B cell (primary cell): ENCODE results near the gene MVK. TPM values are rescaled to one million over a fixed set of nuclear protein-coding genes. Genes with fewer than 3 reads are reported as not detected.

ENCODE experiments used
- ATAC-seq: fragments of 200-7000 bp; cut with Tn5 transposase; one replicate; pipeline ENCODE4 v1.10.0; 2021; ENCODE audit warnings: low read depth, mild to moderate bottlenecking, moderate number of reproducible peaks, moderate library complexity
- CTCF ChIA-PET: fragments of 350-600 bp; sonication (Branson Sonifier 250); formaldehyde crosslinking; loops from one replicate; lab custom pipeline; 2021; ENCODE audit warnings: antibody characterized with exemption, inconsistent platforms; lab: Charles Lee
- POLR2A ChIA-PET: fragments of 350-600 bp; sonication (Branson Sonifier 250); formaldehyde crosslinking; loops from one replicate; lab custom pipeline; 2021; ENCODE audit warnings: antibody characterized with exemption; lab: Charles Lee
- DNase-seq: peaks from one replicate; pipeline ENCODE4 v3.0.0; 2013
- H2AFZ ChIP-seq: 2 replicates; pipeline ENCODE4 v1.6.1; 2012; ENCODE audit warnings: mild to moderate bottlenecking, low read depth, low read length; ENCODE audit not compliant: insufficient read depth, poor library complexity, severe bottlenecking
- H3K27ac ChIP-seq, 2 donors: 1 replicate in 1 of 2; 2 replicates in 1 of 2; pipeline ENCODE4 v1.5.1; 2012 to 2013; ENCODE audit warnings: low read length in 2 of 2, mild to moderate bottlenecking in 2 of 2, moderate library complexity in 1 of 2
- H3K27me3 ChIP-seq, 4 experiments: fragments of 200-600 bp in 1 of 4; sonication (generic) in 1 of 4; replicated peaks in 1 of 4; 1 replicate in 2 of 4; 2 replicates in 2 of 4; pipeline versions ENCODE4 v1.6.1 to v1.7.0; 2013 to 2016; ENCODE audit warnings: low read length in 3 of 4, mild to moderate bottlenecking in 2 of 4, mixed read lengths in 1 of 4, moderate library complexity in 1 of 4; ENCODE audit not compliant: insufficient read depth in 4 of 4, control insufficient read depth in 3 of 4; ENCODE audit errors: control extremely low read depth in 1 of 4
- H3K36me3 ChIP-seq, 2 experiments: replicated peaks in 1 of 2; 1 replicate in 1 of 2; 2 replicates in 1 of 2; pipeline versions ENCODE4 v1.6.1 to v1.7.1; 2013; ENCODE audit warnings: low read length in 1 of 2; ENCODE audit not compliant: insufficient read depth in 2 of 2, control insufficient read depth in 1 of 2; ENCODE audit errors: control extremely low read depth in 1 of 2, extremely low read depth in 1 of 2
- H3K4me1 ChIP-seq, 2 donors: fragments of 200-600 bp in 1 of 2; sonication (generic) in 1 of 2; 1 replicate in 1 of 2; 2 replicates in 1 of 2; pipeline versions ENCODE4 v1.5.1 to v1.6.1; 2013 to 2017; ENCODE audit warnings: low read length in 2 of 2; ENCODE audit not compliant: control insufficient read depth in 2 of 2, insufficient read depth in 2 of 2
- H3K4me2 ChIP-seq: replicated peaks from 2 replicates; pipeline ENCODE3; 2012; ENCODE audit warnings: mild to moderate bottlenecking, low read depth, low read length; ENCODE audit not compliant: poor library complexity, severe bottlenecking
- H3K4me3 ChIP-seq, 5 experiments: fragments of 200-600 bp in 1 of 5; sonication (generic) in 1 of 5; 1 replicate in 3 of 5; 2 replicates in 2 of 5; pipeline versions ENCODE4 v1.5.1 to v1.7.0; 2011 to 2016; ENCODE audit warnings: low read length in 4 of 5, mild to moderate bottlenecking in 4 of 5, low read depth in 2 of 5, control low read depth in 1 of 5, moderate library complexity in 1 of 5; ENCODE audit not compliant: insufficient read depth in 1 of 5; ENCODE audit errors: control extremely low read depth in 1 of 5, extremely low read depth in 1 of 5
- H3K79me2 ChIP-seq: fragments of 200-600 bp; sonication (generic); one replicate; pipeline ENCODE4 v1.6.0; 2016; ENCODE audit warnings: low read length; ENCODE audit not compliant: control insufficient read depth, insufficient read depth
- H3K9ac ChIP-seq: fragments of 200-600 bp; sonication (generic); 2 replicates; pipeline ENCODE4 v1.6.1; 2017; ENCODE audit warnings: mild to moderate bottlenecking, low read length, moderate library complexity
- H3K9me3 ChIP-seq, 3 donors: one replicate each; pipeline versions ENCODE4 v1.6.1 to v1.7.1; 2013; ENCODE audit warnings: low read length in 2 of 3; ENCODE audit not compliant: control insufficient read depth in 2 of 3, insufficient read depth in 1 of 3; ENCODE audit errors: control extremely low read depth in 1 of 3
- H4K20me1 ChIP-seq: 2 replicates; pipeline ENCODE4 v1.6.0; 2012; ENCODE audit warnings: mild to moderate bottlenecking, low read length; ENCODE audit not compliant: insufficient read depth, control insufficient read depth, poor library complexity, severe bottlenecking
- H3K27ac Mint-ChIP-seq: one replicate; pipeline ENCODE4 v1.8.0; 2021; ENCODE audit warnings: mixed read lengths
- H3K27me3 Mint-ChIP-seq: one replicate; pipeline ENCODE4 v1.8.0; 2021; ENCODE audit warnings: mixed read lengths
- H3K4me1 Mint-ChIP-seq: one replicate; pipeline ENCODE4 v1.8.0; 2021; ENCODE audit warnings: mixed read lengths
- H3K4me3 Mint-ChIP-seq: one replicate; pipeline ENCODE4 v1.8.0; 2021; ENCODE audit warnings: mixed read lengths
- H3K9me3 Mint-ChIP-seq: one replicate; pipeline ENCODE4 v1.8.0; 2022; ENCODE audit warnings: mixed read lengths; ENCODE audit not compliant: insufficient read depth
- EZH2 ChIP-seq: IDR thresholded peaks from 2 replicates; pipeline ENCODE4 v1.6.1; 2012; ENCODE audit warnings: borderline replicate concordance, low read depth, mild to moderate bottlenecking, moderate library complexity, low read length; ENCODE audit not compliant: insufficient read depth, poor library complexity, severe bottlenecking
- WGBS: methylation state at CpG from one replicate; pipeline ENCODE4 v1.1.5; 2013; ENCODE audit warnings: missing lambda C conversion rate; ENCODE audit not compliant: insufficient coverage; 5-methylcytosine and 5-hydroxymethylcytosine counted together
- intact Hi-C: fragments of 100-400 bp; cut with micrococcal nuclease; formaldehyde crosslinking; loops from one replicate; pipeline ENCODE4 v1.10.0; 2022
- polyA minus RNA-seq: library from RNA; depleted of rRNA, polyadenylated mRNA; stranded (reverse); fragments of >200 nt; gene quantifications from 2 replicates; pipeline ENCODE4 v1.2.3, GENCODE V29; 2012
- polyA plus RNA-seq: library from polyadenylated mRNA; depleted of rRNA; stranded (reverse); fragments of >200 nt; gene quantifications from 2 replicates; pipeline ENCODE4 v1.2.3, GENCODE V29; 2012
- total RNA-seq, 2 donors: library from RNA; stranded (reverse); fragments of 120-200 nt in 1 of 2; gene quantifications; 1 replicate in 1 of 2; 2 replicates in 1 of 2; pipeline versions ENCODE4 v1.2.3 to v1.2.4, GENCODE V29; 2013 to 2022
- TF ChIP-seq, protein P1 (sequence below): fragments of 200-600 bp; IDR thresholded peaks from one replicate; pipeline ENCODE4 v1.8.0; 2022; ENCODE audit warnings: antibody characterized with exemption, mild to moderate bottlenecking

MVK gene
- 12.5 and 15.6 TPM in 2 replicates for total RNA-seq
- total RNA-seq (2013) = 7.7 TPM
- 9.9 and 12.1 TPM in 2 replicates for polyA plus RNA-seq
- 12.6 and 14.3 TPM in 2 replicates for polyA minus RNA-seq

DNA sequence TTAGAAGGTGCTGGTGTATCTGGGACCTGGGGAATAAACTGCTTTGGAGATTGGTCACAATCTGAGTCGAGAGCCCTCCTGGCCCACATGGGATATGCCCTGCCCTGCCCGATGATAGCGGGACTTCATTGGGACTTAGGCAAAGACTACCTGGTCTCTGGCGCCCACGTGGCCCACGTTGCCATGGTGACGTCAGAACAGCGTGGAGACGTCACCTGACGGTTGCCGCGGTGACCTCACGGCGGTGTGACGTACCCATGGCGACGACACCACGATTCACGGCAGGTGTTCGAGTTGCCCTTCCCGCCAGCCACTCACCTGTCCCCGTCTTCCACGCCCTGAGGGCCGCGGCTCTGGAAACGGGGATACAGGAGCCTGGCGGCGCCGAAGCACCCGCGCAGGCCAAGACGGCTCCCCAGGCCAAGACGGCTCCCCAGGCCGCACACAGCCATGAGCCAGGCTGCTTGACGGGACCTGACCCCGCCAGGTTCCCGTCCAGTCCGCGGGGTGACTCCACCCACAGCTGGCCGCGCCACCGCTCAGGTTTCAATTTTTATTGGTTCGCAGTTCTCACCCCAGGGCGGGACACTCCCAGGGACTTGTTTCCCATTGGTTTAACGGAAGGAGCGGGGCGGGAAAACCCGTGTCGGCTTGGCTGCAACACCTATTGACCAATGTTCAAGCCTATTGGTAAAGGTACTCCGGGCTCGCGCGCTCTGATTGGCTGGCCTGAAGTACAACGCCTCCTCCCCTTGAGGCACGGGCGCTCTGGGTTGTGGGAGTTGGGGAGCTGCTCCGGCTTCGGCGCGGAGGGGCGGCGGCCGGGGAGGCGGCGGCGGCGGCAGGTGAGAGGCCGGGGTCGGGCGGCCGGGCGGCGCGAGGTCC is at the start of gene MVK, which contains the start of gene MMAB:
MVK (plus strand) TSS at position 766 of the 885 bp plus-strand sequence. CDS start 1,029 bp downstream, outside the sequence.
MMAB (minus strand) TSS at position 476 of the 885 bp plus-strand sequence; CDS start at position 452, 24 bp downstream.
- ATAC-seq = peak; percentile 96
- WGBS = 1% methylated on average over 73 of the region's 74 CpGs
- peak within 1 kb of the TSS; percentile 85 for H2AFZ ChIP-seq
- peak within 1 kb of the TSS; percentile 80 for H3K4me2 ChIP-seq
- peak within 1 kb of the TSS; percentile 89 to 98 for H3K27ac ChIP-seq
- H3K9me3 ChIP-seq = no peaks in the 10 kb centered on the region
- H4K20me1 ChIP-seq = no peaks in the 10 kb centered on the region
- peaks cover 14 to 23% of the 10 kb centered on the region in 2 donors for H3K4me1 ChIP-seq
- H3K9ac ChIP-seq = peak within 1 kb of the TSS; percentile 88
- Mint-ChIP-seq H3K4me1 (peaks cover 29% of the 10 kb centered on the region), H3K4me3 (peak within 1 kb of the TSS; percentile 96), H3K27me3 (no peaks in the 10 kb centered on the region), H3K9me3 (no peaks in the 10 kb centered on the region), H3K27ac (peak within 1 kb of the TSS; percentile 94)
- peak; percentile 99 for DNase-seq
- TF ChIP-seq, protein P1, sequence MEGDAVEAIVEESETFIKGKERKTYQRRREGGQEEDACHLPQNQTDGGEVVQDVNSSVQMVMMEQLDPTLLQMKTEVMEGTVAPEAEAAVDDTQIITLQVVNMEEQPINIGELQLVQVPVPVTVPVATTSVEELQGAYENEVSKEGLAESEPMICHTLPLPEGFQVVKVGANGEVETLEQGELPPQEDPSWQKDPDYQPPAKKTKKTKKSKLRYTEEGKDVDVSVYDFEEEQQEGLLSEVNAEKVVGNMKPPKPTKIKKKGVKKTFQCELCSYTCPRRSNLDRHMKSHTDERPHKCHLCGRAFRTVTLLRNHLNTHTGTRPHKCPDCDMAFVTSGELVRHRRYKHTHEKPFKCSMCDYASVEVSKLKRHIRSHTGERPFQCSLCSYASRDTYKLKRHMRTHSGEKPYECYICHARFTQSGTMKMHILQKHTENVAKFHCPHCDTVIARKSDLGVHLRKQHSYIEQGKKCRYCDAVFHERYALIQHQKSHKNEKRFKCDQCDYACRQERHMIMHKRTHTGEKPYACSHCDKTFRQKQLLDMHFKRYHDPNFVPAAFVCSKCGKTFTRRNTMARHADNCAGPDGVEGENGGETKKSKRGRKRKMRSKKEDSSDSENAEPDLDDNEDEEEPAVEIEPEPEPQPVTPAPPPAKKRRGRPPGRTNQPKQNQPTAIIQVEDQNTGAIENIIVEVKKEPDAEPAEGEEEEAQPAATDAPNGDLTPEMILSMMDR = no peak
- TF ChIP-seq EZH2 = no peak
- H3K36me3 ChIP-seq = peaks cover 0 to 21% of the 10 kb centered on the region in 2 experiments
- CTCF ChIA-PET = interaction anchor here (0.7 to 2.1 kb wide), 6 partner anchors 8 to 231 kb away, joined by 3 to 7 read pairs (median 4); no protein-coding TSS in a partner anchor
- H3K27me3 ChIP-seq = no peaks in the 10 kb centered on the region
- peak within 1 kb of the TSS; percentile 44 to 87 (median 72) for H3K4me3 ChIP-seq
- H3K79me2 ChIP-seq = peaks cover 8% of the 10 kb centered on the region
- POLR2A ChIA-PET = interaction anchor here (0.8 kb wide), 1 partner anchor 141 kb away, joined by 3 read pairs; the partner anchor contains the start of gene FAM222A
- intact Hi-C loops = loop anchor here (1.0 kb wide), 2 partner anchors 96 to 307 kb away; partner anchors contain the start of genes GLTP, KCTD10 and UBE3B
